Sigmoid colon (tissue), 7 donors: Measurements from ENCODE around the gene ABHD5. TPM values are rescaled to one million over a fixed set of nuclear protein-coding genes. Genes with fewer than 3 reads are reported as not detected.

Source experiments
- DNase-seq: peaks from one replicate; pipeline ENCODE4 v3.0.0-alpha.2; 2019
- H3K27ac ChIP-seq, 4 donors: fragments of 200-600 bp; sonication (generic); one replicate each; pipeline ENCODE4 v1.5.1; 2016 to 2019; ENCODE audit warnings: mild to moderate bottlenecking in 1 of 4
- H3K27me3 ChIP-seq, 3 donors: fragments of 200-600 bp; sonication (generic); one replicate each; pipeline ENCODE4 v1.5.1; 2019; ENCODE audit warnings: mild to moderate bottlenecking in 1 of 3
- H3K36me3 ChIP-seq, 4 donors: fragments of 200-600 bp; sonication (generic); one replicate each; pipeline ENCODE4 v1.5.1; 2016 to 2019
- H3K4me1 ChIP-seq, 4 donors: fragments of 200-600 bp; sonication (generic); one replicate each; pipeline ENCODE4 v1.5.1; 2017 to 2019
- H3K4me3 ChIP-seq, 4 donors: fragments of 200-600 bp; sonication (generic); one replicate each; pipeline ENCODE4 v1.5.1; 2017 to 2019; ENCODE audit warnings: mild to moderate bottlenecking in 2 of 4, moderate library complexity in 1 of 4
- H3K9me3 ChIP-seq, 4 donors: fragments of 200-600 bp in 3 of 4; sonication (generic) in 3 of 4; one replicate each; pipeline versions ENCODE4 v1.5.1 to v1.6.1; 2013 to 2019
- CTCF ChIP-seq, 4 experiments: fragments of 450-650 bp in 3 of 4; fragments of 200-600 bp in 1 of 4; IDR thresholded peaks; one replicate each; pipeline ENCODE4 v1.5.1; 2016 to 2019; ENCODE audit warnings: antibody characterized with exemption in 4 of 4, mild to moderate bottlenecking in 3 of 4, moderate library complexity in 2 of 4
- EP300 ChIP-seq, 4 donors: sonication (generic); formaldehyde crosslinking; IDR thresholded peaks; one replicate each; pipeline ENCODE4 v1.6.1; 2017; ENCODE audit warnings: antibody characterized with exemption in 4 of 4
- POLR2A ChIP-seq, 2 donors: fragments of 450-650 bp; IDR thresholded peaks; one replicate each; pipeline ENCODE4 v1.6.1; 2016; ENCODE audit warnings: antibody characterized with exemption in 2 of 2, mild to moderate bottlenecking in 2 of 2, moderate library complexity in 2 of 2
- POLR2AphosphoS5 ChIP-seq, 4 donors: sonication (generic); formaldehyde crosslinking; IDR thresholded peaks; one replicate each; pipeline ENCODE4 v1.6.1; 2017; ENCODE audit warnings: antibody characterized with exemption in 4 of 4
- WGBS, 2 donors: extraction: QIAGEN DNeasy Blood & Tissue Kit; methylation state at CpG; one replicate each; pipeline ENCODE4 v1.1.7; 2013; 5-methylcytosine and 5-hydroxymethylcytosine counted together
- intact Hi-C: fragments of 100-400 bp; cut with DNase I; formaldehyde crosslinking; loops from one replicate; pipeline ENCODE4 v1.15.1; 2023
- polyA plus RNA-seq, 3 donors: library from polyadenylated mRNA; stranded (reverse); fragments of 200-250 nt; gene quantifications; one replicate each; pipeline ENCODE4 v1.2.3, GENCODE V29; 2013
- total RNA-seq, 4 donors: library from RNA; depleted of rRNA; stranded (reverse); fragments of >200 nt; gene quantifications; one replicate each; pipeline ENCODE4 v1.1.0, GENCODE V29; 2016
- donor health status: healthy with polysubstance abuse.
- donor health status: Bipolar disorder and iron deficiency.
- donor health status: healthy.

The ABHD5 gene
- total and polyA plus RNA-seq, 7 donors: 11.1 to 48.3 (median 22.2) TPM

- peak overlapping the region; percentile 55 to 73 (median 65) for H3K27ac ChIP-seq
- DNase-seq: peak; percentile 97
- H3K4me3 ChIP-seq: peak overlapping the region; percentile 6 to 42 (median 32)
- peaks cover 0 to 30% (median 20%) of the 10 kb centered on the region in 4 donors for H3K4me1 ChIP-seq
- intact Hi-C loops: loop anchor here (5.0 kb wide), 1 partner anchor 428 kb away; no protein-coding TSS in a partner anchor
- H3K27me3 ChIP-seq: no peaks in the 10 kb centered on the region
- H3K9me3 ChIP-seq: no peaks in the 10 kb centered on the region
- 8 to 17% methylated on average over 22 of the region's 22 CpGs for WGBS, 2 donors
- TF ChIP-seq EP300 (IDR thresholded peaks at IDR 0.05) (no peak), POLR2A (IDR thresholded peaks at IDR 0.05) (no peak), POLR2AphosphoS5 (IDR thresholded peaks at IDR 0.05) (peak in 3 of 4 donors; percentile 36 to 66 (median 59)), CTCF (IDR thresholded peaks at IDR 0.05) (peak; percentile 71 to 88 (median 86))
- H3K36me3 ChIP-seq: no peaks in the 10 kb centered on the region
Measured at GRCh38 chr3:43769097-43769884, 78.6 kb downstream of the ABHD5 start.

- intact Hi-C loops: loop anchor here (5.0 kb wide), 2 partner anchors 148 to 427 kb away; partner anchors contain the start of gene ANO10
- 26 to 50% methylated on average over 7 of the region's 7 CpGs for WGBS, 2 donors
- Histone ChIP-seq H3K9me3 (no peaks in the 10 kb centered on the region), H3K4me3 (peak overlapping the region; percentile 6 to 42 (median 32)), H3K27ac (peak overlapping the region; percentile 55 to 73 (median 65)), H3K36me3 (no peaks in the 10 kb centered on the region), H3K4me1 (peaks cover 0 to 30% (median 20%) of the 10 kb centered on the region in 4 donors), H3K27me3 (no peaks in the 10 kb centered on the region)
- no peak for DNase-seq
- no peak for TF ChIP-seq POLR2AphosphoS5 (IDR thresholded peaks at IDR 0.05)
Measured at GRCh38 chr3:43769885-43770425, 79.2 kb downstream of the ABHD5 start.

GRCh38 chr3:43770426-43771103 is 79.8 kb downstream of the ABHD5 start:
- no peaks in the 10 kb centered on the region for H3K36me3 ChIP-seq
- TF ChIP-seq EP300 (IDR thresholded peaks at IDR 0.05) (no peak), POLR2AphosphoS5 (IDR thresholded peaks at IDR 0.05) (peak in 1 of 4 donors; percentile 58)
- H3K9me3 ChIP-seq: no peaks in the 10 kb centered on the region
- no peaks in the 10 kb centered on the region for H3K27me3 ChIP-seq
- H3K27ac ChIP-seq: peak overlapping the region; percentile 55 to 73 (median 65)
- no peak overlapping the region for H3K4me3 ChIP-seq
- H3K4me1 ChIP-seq: peaks cover 0 to 30% (median 20%) of the 10 kb centered on the region in 4 donors
- DNase-seq: peak; percentile 73
- intact Hi-C loops: loop anchor here (5.0 kb wide), 1 partner anchor 148 kb away; the partner anchor contains the start of gene ANO10
- 44 to 52% methylated on average over 11 of the region's 11 CpGs for WGBS, 2 donors

GRCh38 chr3:43771610-43772009 is 80.9 kb downstream of the ABHD5 start:
- TF ChIP-seq CTCF (IDR thresholded peaks at IDR 0.05) (no peak), EP300 (IDR thresholded peaks at IDR 0.05) (no peak), POLR2A (IDR thresholded peaks at IDR 0.05) (no peak), POLR2AphosphoS5 (IDR thresholded peaks at IDR 0.05) (no peak)
- 68 to 80% methylated on average over 5 of the region's 5 CpGs for WGBS, 2 donors
- peaks cover 0 to 30% (median 20%) of the 10 kb centered on the region in 4 donors for H3K4me1 ChIP-seq
- no peaks in the 10 kb centered on the region for H3K36me3 ChIP-seq
- intact Hi-C loops: loop anchor here (5.0 kb wide), 1 partner anchor 149 kb away; the partner anchor contains the start of gene ANO10
- no peaks in the 10 kb centered on the region for H3K9me3 ChIP-seq
- H3K27ac ChIP-seq: peak overlapping the region in 2 of 4 donors; percentile 61 to 73
- H3K27me3 ChIP-seq: no peaks in the 10 kb centered on the region
- H3K4me3 ChIP-seq: no peak overlapping the region
- DNase-seq: no peak

GRCh38 chr3:43773273-43774094 is 82.7 kb downstream of the ABHD5 start:
- no peak overlapping the region for H3K4me3 ChIP-seq
- TF ChIP-seq CTCF (IDR thresholded peaks at IDR 0.05) (no peak), POLR2AphosphoS5 (IDR thresholded peaks at IDR 0.05) (no peak), POLR2A (IDR thresholded peaks at IDR 0.05) (no peak), EP300 (IDR thresholded peaks at IDR 0.05) (no peak)
- 56 to 68% methylated on average over 10 of the region's 10 CpGs for WGBS, 2 donors
- H3K4me1 ChIP-seq: peaks cover 0 to 27% (median 20%) of the 10 kb centered on the region in 4 donors
- intact Hi-C loops: loop anchor here (5.0 kb wide), 1 partner anchor 151 kb away; the partner anchor contains the start of gene ANO10
- no peaks in the 10 kb centered on the region for H3K27me3 ChIP-seq
- H3K27ac ChIP-seq: peak overlapping the region in 3 of 4 donors; percentile 27 to 50 (median 46)
- no peaks in the 10 kb centered on the region for H3K9me3 ChIP-seq
- H3K36me3 ChIP-seq: no peaks in the 10 kb centered on the region
- DNase-seq: no peak
